ENCODE data around the gene ZNF862. TPM values are rescaled to one million over a fixed set of nuclear protein-coding genes. Genes with fewer than 3 reads are reported as not detected.

ZNF862 gene
- total and polyA plus RNA-seq, 2 donors (not counting 1 experiment from before 2014, with no cell fraction given), result 24.1 to 33.0 TPM

DNA sequence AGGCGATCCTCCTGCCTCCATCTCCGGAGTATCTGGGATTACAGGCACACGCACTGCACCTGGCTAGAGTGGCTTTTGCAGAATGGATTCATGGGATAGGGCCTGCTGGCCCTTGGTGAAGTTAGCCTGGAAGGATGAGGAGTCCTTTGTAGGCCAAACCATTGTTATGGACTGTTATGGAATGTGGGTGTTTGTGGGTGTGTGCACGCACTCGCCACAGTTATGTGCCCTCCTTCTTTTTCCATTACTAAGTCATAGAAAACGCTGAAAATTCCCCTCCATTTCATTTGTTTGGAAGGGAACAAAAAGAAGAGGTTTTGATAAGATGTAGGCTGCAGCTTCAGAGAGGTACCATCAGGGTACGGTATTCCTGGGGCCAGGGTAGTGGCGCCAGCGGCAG, 15.0 kb downstream of the ZNF862 start:
- H3K4me1 ChIP-seq (ENCODE audit: control insufficient read depth in 2 of 2, insufficient read depth in 2 of 2, low read length in 2 of 2), result no peaks in the 10 kb centered on the region
- CTCF ChIA-PET, result no interaction called here
- H3K36me3 ChIP-seq (replicated peaks in 1 of 2; ENCODE audit: control extremely low read depth in 1 of 2, control insufficient read depth in 1 of 2, extremely low read depth in 1 of 2, insufficient read depth in 2 of 2, low read length in 1 of 2), result peaks cover 1 to 7% of the 10 kb centered on the region in 2 experiments
- no peaks in the 10 kb centered on the region for H4K20me1 ChIP-seq (ENCODE audit: control insufficient read depth, insufficient read depth, low read length, poor library complexity, severe bottlenecking)
- no peak for ATAC-seq (ENCODE audit: low read depth)
- Mint-ChIP-seq H3K27me3 (no peaks in the 10 kb centered on the region), H3K4me3 (no peak overlapping the region), H3K4me1 (no peaks in the 10 kb centered on the region), H3K9me3 (ENCODE audit: insufficient read depth) (no peaks in the 10 kb centered on the region), H3K27ac (no peak overlapping the region)
- H3K27me3 ChIP-seq (replicated peaks in 1 of 4; ENCODE audit: control extremely low read depth in 1 of 4, control insufficient read depth in 3 of 4, insufficient read depth in 4 of 4, low read length in 3 of 4), result no peaks in the 10 kb centered on the region
- POLR2A ChIA-PET, result no interaction called here
- H3K4me3 ChIP-seq (ENCODE audit: control extremely low read depth in 1 of 5, extremely low read depth in 1 of 5, insufficient read depth in 1 of 5, low read depth in 2 of 5, low read length in 4 of 5), result no peak overlapping the region
- no peak overlapping the region for H3K4me2 ChIP-seq (replicated peaks; ENCODE audit: low read depth, low read length, poor library complexity, severe bottlenecking)
- H2AFZ ChIP-seq (ENCODE audit: insufficient read depth, low read depth, low read length, poor library complexity, severe bottlenecking), result no peak overlapping the region
- intact Hi-C loops (cut with micrococcal nuclease), result loop anchor here (5.0 kb wide), 1 partner anchor 151 kb away; no protein-coding TSS in a partner anchor
- no peak overlapping the region for H3K27ac ChIP-seq (ENCODE audit: low read length in 2 of 2)
- no peaks in the 10 kb centered on the region for H3K79me2 ChIP-seq (ENCODE audit: control insufficient read depth, insufficient read depth, low read length)
- H3K9me3 ChIP-seq (ENCODE audit: control extremely low read depth in 1 of 3, control insufficient read depth in 2 of 3, insufficient read depth in 1 of 3, low read length in 2 of 3), result no peaks in the 10 kb centered on the region
- DNase-seq, result no peak
- H3K9ac ChIP-seq (ENCODE audit: low read length), result no peak overlapping the region
- WGBS (ENCODE audit: insufficient coverage), result 97% methylated on average over 6 of the region's 9 CpGs
- TF ChIP-seq EZH2 (IDR thresholded peaks at IDR 0.05; ENCODE audit: borderline replicate concordance, insufficient read depth, low read depth, low read length, poor library complexity, severe bottlenecking), result no peak
- TF ChIP-seq, protein P1, sequence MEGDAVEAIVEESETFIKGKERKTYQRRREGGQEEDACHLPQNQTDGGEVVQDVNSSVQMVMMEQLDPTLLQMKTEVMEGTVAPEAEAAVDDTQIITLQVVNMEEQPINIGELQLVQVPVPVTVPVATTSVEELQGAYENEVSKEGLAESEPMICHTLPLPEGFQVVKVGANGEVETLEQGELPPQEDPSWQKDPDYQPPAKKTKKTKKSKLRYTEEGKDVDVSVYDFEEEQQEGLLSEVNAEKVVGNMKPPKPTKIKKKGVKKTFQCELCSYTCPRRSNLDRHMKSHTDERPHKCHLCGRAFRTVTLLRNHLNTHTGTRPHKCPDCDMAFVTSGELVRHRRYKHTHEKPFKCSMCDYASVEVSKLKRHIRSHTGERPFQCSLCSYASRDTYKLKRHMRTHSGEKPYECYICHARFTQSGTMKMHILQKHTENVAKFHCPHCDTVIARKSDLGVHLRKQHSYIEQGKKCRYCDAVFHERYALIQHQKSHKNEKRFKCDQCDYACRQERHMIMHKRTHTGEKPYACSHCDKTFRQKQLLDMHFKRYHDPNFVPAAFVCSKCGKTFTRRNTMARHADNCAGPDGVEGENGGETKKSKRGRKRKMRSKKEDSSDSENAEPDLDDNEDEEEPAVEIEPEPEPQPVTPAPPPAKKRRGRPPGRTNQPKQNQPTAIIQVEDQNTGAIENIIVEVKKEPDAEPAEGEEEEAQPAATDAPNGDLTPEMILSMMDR (IDR thresholded peaks at IDR 0.05), result no peak

DNA sequence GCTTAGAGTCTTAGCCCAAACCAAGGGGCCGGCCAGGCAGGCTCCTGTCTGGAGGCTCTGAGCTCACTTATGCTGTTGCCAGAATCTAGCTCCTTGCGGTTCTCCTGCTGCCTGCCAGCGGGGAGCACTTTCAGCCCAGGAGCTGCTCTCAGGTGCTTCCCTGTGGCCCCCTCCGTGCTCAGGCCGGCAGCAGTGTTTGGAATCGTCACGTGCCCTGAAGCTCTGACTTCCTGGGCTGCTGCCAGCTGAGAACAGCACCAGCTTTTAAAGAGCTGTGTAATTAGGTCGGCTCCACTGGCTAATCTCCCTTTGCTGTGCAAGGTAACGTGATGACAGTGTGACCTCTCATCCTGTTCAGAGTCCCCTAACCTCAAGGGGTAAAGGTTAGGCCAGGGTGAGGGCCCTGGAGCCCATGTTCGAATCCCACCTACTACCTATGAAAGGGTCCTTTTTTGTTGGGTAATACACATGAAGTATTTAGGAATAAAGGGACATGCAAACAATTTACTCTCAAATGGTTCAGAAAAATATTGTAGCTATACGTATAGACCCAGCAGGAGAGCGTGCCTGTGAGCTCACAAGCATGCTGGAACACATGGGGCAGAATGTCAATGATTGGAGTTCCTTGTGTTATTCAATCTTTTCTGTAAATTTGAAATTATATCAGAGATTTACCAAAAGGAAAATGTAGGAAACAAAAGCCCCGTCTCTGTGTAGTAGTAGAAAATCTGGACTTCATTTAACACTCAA, 16.6 kb downstream of the ZNF862 start:
- Histone ChIP-seq H3K27ac (ENCODE audit: low read length in 2 of 2) (no peak overlapping the region), H3K79me2 (ENCODE audit: control insufficient read depth, insufficient read depth, low read length) (no peaks in the 10 kb centered on the region), H3K4me2 (replicated peaks; ENCODE audit: low read depth, low read length, poor library complexity, severe bottlenecking) (no peak overlapping the region), H3K36me3 (replicated peaks in 1 of 2; ENCODE audit: control extremely low read depth in 1 of 2, control insufficient read depth in 1 of 2, extremely low read depth in 1 of 2, insufficient read depth in 2 of 2, low read length in 1 of 2) (peaks cover 0 to 12% of the 10 kb centered on the region in 2 experiments), H3K4me1 (ENCODE audit: control insufficient read depth in 2 of 2, insufficient read depth in 2 of 2, low read length in 2 of 2) (no peaks in the 10 kb centered on the region), H4K20me1 (ENCODE audit: control insufficient read depth, insufficient read depth, low read length, poor library complexity, severe bottlenecking) (no peaks in the 10 kb centered on the region), H3K9me3 (ENCODE audit: control extremely low read depth in 1 of 3, control insufficient read depth in 2 of 3, insufficient read depth in 1 of 3, low read length in 2 of 3) (no peaks in the 10 kb centered on the region), H3K4me3 (ENCODE audit: control extremely low read depth in 1 of 5, extremely low read depth in 1 of 5, insufficient read depth in 1 of 5, low read depth in 2 of 5, low read length in 4 of 5) (no peak overlapping the region), H2AFZ (ENCODE audit: insufficient read depth, low read depth, low read length, poor library complexity, severe bottlenecking) (no peak overlapping the region), H3K27me3 (replicated peaks in 1 of 4; ENCODE audit: control extremely low read depth in 1 of 4, control insufficient read depth in 3 of 4, insufficient read depth in 4 of 4, low read length in 3 of 4) (no peaks in the 10 kb centered on the region), H3K9ac (ENCODE audit: low read length) (no peak overlapping the region)
- H3K27ac Mint-ChIP-seq, result no peak overlapping the region
- no peak for TF ChIP-seq EZH2 (IDR thresholded peaks at IDR 0.05; ENCODE audit: borderline replicate concordance, insufficient read depth, low read depth, low read length, poor library complexity, severe bottlenecking)
- TF ChIP-seq, protein P1 (IDR thresholded peaks at IDR 0.05), result no peak
- H3K4me1 Mint-ChIP-seq, result no peaks in the 10 kb centered on the region
- ChIA-PET CTCF (no interaction called here), POLR2A (no interaction called here)
- ATAC-seq (ENCODE audit: low read depth), result no peak
- intact Hi-C loops (cut with micrococcal nuclease), result loop anchor here (5.0 kb wide), 1 partner anchor 152 kb away; no protein-coding TSS in a partner anchor
- no peaks in the 10 kb centered on the region for H3K27me3 Mint-ChIP-seq
- no peak for DNase-seq
- no peaks in the 10 kb centered on the region for H3K9me3 Mint-ChIP-seq (ENCODE audit: insufficient read depth)
- H3K4me3 Mint-ChIP-seq, result no peak overlapping the region
- WGBS (ENCODE audit: insufficient coverage), result 81% methylated on average over 10 of the region's 13 CpGs
